Fibroblast of peridontal ligament (primary cell): ENCODE data around the gene CFAP45.

Experiments
- DNase-seq: peaks from one replicate; pipeline ENCODE4 v3.0.0-alpha.2; 2010; ENCODE audit errors: extremely low read depth

CFAP45 gene

GRCh38 chr1:159936273-159936904, 36.4 kb upstream of the CFAP45 start:
- peak; percentile 45 for DNase-seq

- no peak for DNase-seq
These were observed 35.8 kb upstream of the CFAP45 start for GRCh38 chr1:159935719-159936272.

- no peak for DNase-seq
These were observed 35.3 kb upstream of the CFAP45 start for GRCh38 chr1:159935305-159935704.

- DNase-seq: no peak
These were observed 34.4 kb upstream of the CFAP45 start for GRCh38 chr1:159934136-159935039.

GRCh38 chr1:159933347-159933746, 33.4 kb upstream of the CFAP45 start:
- no peak for DNase-seq

DNA sequence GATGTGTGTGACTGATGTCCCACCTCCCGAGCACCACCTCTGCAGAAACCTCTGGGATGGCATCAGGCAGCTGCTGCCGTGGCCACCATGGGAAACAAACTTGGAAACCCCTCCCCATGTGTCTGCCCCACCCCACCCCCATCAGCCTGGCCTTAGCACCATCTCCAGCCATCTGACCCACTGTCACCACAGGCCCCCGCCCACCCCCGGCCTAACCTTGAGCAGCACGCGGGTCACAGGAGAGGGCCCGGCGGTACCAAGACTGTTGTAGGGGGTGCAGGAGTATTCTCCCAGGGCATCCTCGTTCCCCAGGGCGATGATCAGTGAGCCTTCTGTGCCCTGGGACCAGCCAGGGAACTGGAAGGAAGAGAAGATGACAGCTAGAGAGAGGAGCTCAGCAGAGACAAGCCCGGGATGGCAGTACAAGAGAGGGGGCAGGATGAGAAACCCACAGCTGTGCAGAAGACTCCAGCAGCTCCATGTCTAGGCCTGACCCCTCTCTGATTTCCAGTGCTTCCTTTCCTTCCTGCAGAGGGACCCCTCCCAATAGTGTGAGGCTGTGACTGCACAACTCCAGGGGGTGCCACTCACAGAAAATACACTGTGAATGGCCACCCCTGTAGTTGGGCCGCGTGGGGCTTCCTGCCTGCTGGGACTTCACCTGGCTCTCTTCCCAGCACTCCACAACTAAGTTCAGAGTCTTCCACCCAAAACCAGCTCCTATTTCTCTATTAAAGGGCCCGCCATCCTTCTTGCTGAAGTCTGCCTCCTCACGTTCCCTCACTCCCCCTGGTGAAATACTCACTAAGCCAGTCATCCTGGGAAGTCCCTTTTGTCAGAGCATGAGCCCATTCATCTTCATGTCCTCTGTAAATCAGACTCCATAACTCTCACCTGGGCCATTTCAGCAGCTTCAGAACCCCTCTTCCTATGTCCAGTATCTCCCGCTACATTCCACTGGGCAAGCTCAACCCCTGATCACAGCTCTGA, 32.6 kb upstream of the CFAP45 start:
- peak; percentile 27 for DNase-seq

- no peak for DNase-seq
These were observed 31.8 kb upstream of the CFAP45 start for GRCh38 chr1:159931795-159932173.

DNA sequence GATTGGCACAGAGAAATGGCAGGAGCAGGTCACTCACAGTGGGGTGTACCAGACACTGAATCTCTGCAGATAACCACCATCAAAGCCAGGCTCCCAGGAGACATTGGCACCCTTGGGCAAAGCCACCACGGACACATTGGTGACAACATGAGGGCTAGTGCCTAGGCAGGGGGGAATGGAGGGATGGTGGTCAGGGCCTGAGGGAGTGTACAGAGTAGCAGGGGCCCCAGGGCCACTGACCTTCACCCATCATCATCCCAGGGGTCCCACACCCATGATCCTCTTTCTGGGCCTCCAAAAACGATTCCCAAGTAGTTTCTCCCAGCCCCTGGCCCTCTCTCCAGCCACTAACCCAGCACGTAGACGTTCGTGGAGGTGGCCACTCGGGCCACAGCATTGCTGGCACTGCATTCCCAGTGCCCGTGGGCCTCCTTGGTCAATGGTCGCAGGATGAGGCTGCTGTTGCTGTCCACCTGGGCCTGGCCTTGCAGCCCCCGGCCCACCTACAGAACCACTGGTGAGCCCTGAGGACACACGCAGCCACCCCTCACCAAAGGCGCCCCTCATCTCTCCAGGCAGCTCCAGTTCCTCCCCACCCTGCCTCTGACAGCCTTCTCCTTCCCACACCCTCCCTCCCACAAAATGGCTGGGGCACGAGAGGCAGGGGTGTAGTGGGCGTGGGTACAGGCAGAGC, 31.3 kb upstream of the CFAP45 start:
- no peak for DNase-seq

DNA sequence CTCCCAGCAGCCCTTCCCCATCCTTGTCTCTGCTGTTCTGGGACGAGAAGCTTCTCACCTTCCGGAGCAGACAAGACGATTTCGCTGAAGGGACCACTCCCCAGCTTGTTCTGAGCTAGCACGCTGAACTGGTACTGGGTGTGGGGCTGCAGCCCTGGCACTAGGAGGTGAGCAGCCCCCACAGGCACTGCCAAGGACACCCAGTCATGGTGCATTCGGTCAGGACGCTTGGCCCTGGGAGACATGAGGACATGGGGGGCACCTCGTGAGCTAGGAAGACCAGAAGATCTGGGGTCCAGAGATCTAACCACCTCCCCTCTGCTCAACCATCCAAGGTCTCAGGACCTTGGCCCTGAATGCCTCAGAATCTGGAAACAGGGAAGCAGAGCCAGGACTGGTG, 30.7 kb upstream of the CFAP45 start:
- DNase-seq: no peak

DNA sequence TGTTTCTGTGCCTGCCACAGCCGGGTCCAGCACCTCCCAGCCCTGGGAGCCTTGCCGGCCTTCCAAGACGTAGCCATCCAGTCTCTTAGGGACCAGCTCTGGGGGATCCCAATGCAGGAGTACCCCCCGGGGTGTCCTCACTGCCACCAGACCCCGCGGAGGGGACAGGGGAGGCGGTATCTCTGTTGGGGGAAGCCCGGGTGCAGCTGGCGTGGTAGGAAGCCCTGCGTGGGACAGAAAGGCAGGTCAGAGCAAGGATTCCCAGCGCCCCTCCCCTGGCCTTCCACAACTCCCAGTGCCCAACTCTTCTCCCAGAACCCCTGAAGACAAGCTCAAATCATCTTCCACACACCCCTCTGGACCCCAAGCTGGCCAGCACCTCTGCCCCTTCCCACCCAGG, 30.3 kb upstream of the CFAP45 start:
- DNase-seq: no peak

DNA sequence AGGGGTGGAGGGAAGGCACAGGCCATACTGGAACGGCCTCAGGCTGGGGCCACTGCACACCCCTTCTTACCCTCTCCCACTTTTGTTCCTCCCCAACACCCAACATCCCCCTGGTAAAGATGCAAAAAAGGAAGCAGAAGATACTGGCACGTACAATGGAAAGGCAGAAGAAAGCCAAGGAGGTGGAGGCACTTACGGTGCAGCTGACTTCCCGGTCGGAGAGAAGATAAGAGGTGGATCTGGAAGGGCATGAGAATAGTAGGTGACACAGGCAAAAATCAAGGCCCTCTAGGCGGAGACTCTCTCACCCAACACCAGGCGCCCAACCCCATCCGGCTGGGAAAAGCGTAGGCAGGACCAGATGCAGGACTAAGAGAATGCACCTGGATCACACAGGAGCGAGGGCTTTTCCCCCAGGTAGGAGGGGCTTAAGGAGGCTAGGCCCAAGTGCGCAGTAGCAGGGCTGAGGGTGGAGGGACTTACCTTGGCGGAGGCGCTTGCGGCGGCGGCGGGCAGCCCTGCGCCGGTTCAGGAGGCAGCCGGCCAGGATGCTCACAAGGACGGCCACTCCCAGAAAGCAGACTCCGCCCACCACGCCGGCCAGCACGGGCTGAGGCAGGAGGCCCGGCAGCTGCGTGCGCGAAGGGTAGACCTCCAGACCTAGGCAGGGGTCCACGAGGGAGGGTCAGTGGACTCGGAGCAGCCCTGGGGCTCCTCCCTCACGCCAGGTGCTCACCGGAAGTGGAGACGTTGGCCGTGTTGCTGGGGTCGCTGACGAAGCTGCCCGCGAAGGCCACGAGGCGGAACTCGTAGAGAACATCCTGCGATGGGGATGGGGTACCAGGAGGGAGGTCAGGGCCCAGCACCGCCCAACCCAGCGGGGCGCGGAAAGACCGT, 29.4 kb upstream of the CFAP45 start:
- no peak for DNase-seq

- no peak for DNase-seq
These were observed 28.6 kb upstream of the CFAP45 start for GRCh38 chr1:159928491-159929050.

DNA sequence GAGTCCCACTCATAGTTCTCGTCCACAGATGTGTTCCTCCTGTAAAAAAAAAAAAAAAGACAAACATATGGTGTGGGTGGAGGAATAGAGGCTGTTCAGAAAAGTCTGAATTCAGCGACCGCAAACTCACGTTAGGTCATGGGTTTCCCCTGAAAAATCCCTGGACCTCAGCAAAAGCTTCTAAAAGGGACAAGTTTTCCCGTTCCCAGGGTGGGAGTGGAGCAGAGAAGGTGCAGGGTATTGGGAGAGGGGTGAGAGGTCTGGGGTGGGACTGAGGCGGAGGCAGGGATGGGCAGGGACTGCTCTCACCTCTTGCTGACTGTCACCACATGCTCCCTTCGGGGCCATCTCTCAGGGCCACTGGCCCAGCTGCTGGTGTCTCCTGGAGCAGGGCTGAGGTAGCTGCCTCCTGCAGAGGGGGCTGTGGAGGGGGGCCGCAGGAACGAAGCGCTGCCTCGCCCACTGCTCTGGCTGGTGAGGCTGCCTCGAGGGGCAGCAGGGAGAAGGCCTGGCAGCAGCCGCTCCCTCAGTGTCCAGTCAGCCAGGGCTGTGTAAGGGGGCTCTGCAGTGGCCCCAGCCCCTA, 28.0 kb upstream of the CFAP45 start:
- DNase-seq: no peak

DNA sequence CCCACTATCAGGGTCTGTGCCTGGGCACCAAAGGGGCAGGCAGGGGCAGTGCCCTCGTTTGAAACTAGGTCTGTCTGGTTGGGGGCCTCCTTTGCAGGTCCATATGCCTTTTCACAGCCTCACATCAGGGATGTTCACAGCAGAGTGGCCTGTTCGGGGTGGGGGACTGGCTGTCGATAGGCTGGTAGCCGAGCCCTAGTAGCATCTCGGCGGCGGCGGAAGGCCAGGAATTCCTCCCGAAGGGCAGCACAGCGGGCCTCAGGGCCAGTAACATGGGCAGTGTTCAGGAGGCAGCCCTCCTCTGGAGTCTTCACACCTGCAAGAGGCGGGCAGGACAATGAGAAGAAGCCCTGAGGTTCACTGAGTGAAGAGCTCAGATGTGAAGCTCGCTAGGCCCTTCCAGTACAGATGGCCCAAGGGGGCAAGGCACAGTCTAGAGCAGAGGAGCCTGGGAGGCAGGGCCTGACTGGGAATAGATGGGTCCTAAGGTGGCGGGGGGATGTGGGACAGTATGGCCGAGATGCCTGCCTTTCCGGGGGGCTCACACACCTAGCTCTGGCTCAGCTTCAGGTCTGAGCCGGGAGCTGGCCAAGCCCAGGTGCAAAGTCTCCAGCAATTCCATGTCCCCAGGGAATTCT, 27.4 kb upstream of the CFAP45 start:
- DNase-seq: no peak

DNA sequence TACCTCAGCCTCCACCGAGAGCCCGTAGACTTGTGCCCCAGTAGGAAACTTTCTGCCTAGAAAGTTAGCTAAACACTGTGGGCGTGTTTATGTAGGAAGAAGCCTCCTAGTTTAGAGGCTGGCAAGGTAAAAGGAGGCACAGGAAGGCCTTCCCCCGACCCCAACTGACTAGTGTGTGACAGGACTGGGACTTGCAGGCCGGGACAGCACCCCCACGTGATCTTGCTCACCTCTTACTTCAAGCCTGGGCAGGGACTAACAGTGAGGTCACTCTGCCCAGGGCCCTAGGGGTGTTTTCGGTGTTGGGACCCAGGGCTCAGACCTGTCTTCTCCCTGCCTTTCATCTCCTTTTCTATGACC, 25.7 kb upstream of the CFAP45 start:
- DNase-seq: no peak

DNA sequence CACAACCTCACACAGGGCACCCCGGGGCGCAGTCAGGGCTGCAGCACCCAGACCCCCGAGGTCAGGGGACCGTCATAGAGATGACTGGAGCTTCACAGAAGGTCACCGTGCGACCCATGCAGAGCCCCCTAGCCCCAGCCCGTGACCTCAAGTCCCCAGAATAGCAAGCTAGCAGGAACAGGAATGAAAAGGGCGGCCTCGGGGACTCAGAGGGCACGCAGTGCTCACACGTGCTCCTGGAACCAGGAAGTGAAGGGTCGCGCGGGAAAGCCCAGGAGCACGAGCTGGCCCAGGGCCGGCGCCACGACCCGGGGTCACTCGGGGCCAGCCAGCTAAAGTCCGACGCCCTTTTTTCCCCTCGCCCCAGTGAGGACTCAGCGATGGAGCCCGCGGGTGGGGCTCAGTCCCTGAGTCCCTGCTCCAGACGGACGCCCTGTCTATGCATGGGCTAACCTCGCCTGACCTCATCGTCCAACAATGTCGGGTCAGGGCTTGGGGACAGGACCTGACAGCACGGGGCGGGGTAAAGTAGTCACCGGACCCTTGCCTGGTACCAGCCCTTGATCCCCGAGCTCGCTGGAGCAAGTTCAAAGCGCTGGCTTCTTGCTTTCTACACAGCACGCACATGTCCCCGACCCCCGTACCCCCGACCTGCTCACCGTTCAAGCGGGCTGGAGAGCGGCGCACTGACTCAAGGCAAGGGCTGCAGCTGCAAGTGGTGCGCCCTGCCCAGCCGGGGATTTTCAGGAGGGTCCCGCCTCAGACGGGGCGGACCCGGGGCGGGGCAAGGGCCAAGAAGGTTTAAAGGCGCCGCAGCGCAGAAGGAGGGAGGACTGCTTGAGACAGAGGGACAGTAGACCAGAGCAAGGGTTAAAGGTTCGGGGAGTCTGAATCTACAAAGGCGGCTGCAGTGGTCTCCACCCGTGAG, 25.1 kb upstream of the CFAP45 start, which contains the start of gene TAGLN2:
Gene TAGLN2 (minus strand): TSS at position 717 of the 928 bp plus-strand sequence. CDS start 4,998 bp downstream, outside the sequence.
- DNase-seq: peak; percentile 86

GRCh38 chr1:159924025-159924790, 24.2 kb upstream of the CFAP45 start:
- peak; percentile 83 for DNase-seq
